ENCODE measurements around the gene FGB.

FGB gene

GRCh38 chr4:154573190-154573870, 10.5 kb downstream of the FGB start:
- no peak for TF ChIP-seq CTCF (IDR thresholded peaks at IDR 0.05; ENCODE audit: extremely low read depth, insufficient read depth, missing control alignments)
- in situ Hi-C loops (cut with MboI; ENCODE audit: low pct_unique_long_range_greater_than_20kb, low sequenced_read_pairs, unreplicated experiment) = no loop called here
- DNase-seq (ENCODE audit: low spot score) = no peak

GRCh38 chr4:154574311-154574710, 11.5 kb downstream of the FGB start:
- no peak for TF ChIP-seq CTCF (IDR thresholded peaks at IDR 0.05; ENCODE audit: extremely low read depth, insufficient read depth, missing control alignments)
- no peak for DNase-seq (ENCODE audit: low spot score)
- in situ Hi-C loops (cut with MboI; ENCODE audit: low pct_unique_long_range_greater_than_20kb, low sequenced_read_pairs, unreplicated experiment) = no loop called here

GRCh38 chr4:154577324-154577723, 14.5 kb downstream of the FGB start:
- no peak for TF ChIP-seq CTCF (IDR thresholded peaks at IDR 0.05; ENCODE audit: extremely low read depth, insufficient read depth, missing control alignments)
- DNase-seq (ENCODE audit: low spot score) = no peak
- in situ Hi-C loops (cut with MboI; ENCODE audit: low pct_unique_long_range_greater_than_20kb, low sequenced_read_pairs, unreplicated experiment) = no loop called here

GRCh38 chr4:154578919-154579318, 16.1 kb downstream of the FGB start:
- DNase-seq (ENCODE audit: low spot score) = no peak

GRCh38 chr4:154579927-154580326, 17.1 kb downstream of the FGB start:
- no peak for DNase-seq (ENCODE audit: low spot score)
- no peak for TF ChIP-seq CTCF (IDR thresholded peaks at IDR 0.05; ENCODE audit: extremely low read depth, insufficient read depth, missing control alignments)
- in situ Hi-C loops (cut with MboI; ENCODE audit: low pct_unique_long_range_greater_than_20kb, low sequenced_read_pairs, unreplicated experiment) = no loop called here

More at GRCh38 chr4:154578919-154579318, 16.1 kb downstream of the FGB start:
- no peak for TF ChIP-seq CTCF (IDR thresholded peaks at IDR 0.05; ENCODE audit: extremely low read depth, insufficient read depth, missing control alignments)
- in situ Hi-C loops (cut with MboI; ENCODE audit: low pct_unique_long_range_greater_than_20kb, low sequenced_read_pairs, unreplicated experiment) = no loop called here

- in situ Hi-C loops (cut with MboI; ENCODE audit: low pct_unique_long_range_greater_than_20kb, low sequenced_read_pairs, unreplicated experiment) = no loop called here
- DNase-seq (ENCODE audit: low spot score) = no peak
- no peak for TF ChIP-seq CTCF (IDR thresholded peaks at IDR 0.05; ENCODE audit: extremely low read depth, insufficient read depth, missing control alignments)
Measured at GRCh38 chr4:154582723-154583122, 19.9 kb downstream of the FGB start.
